GM23248 (cell line): ENCODE results near the gene NUP37. TPM values are rescaled to one million over a fixed set of nuclear protein-coding genes. Genes with fewer than 3 reads are reported as not detected.

Experiments used
- DNase-seq: peaks from one replicate; pipeline ENCODE4 v3.0.0-alpha.2; 2015
- H2AFZ ChIP-seq: fragments of 200-600 bp; sonication (generic); 2 replicates; pipeline ENCODE4 v1.6.1; 2016; ENCODE audit warnings: antibody characterized with exemption
- H3F3A ChIP-seq: fragments of 200-600 bp; sonication (generic); 2 replicates; pipeline ENCODE4 v1.6.1; 2016; ENCODE audit warnings: mild to moderate bottlenecking, antibody characterized with exemption, mixed run types; ENCODE audit not compliant: insufficient read depth
- H3K27ac ChIP-seq: fragments of 200-600 bp; sonication (generic); 2 replicates; pipeline ENCODE4 v1.5.1; 2016; ENCODE audit warnings: mild to moderate bottlenecking
- H3K27me3 ChIP-seq: fragments of 200-600 bp; sonication (generic); replicated peaks from 2 replicates; pipeline ENCODE4 v1.6.1; 2016; ENCODE audit warnings: mild to moderate bottlenecking; ENCODE audit not compliant: insufficient read depth
- H3K36me3 ChIP-seq: fragments of 200-600 bp; sonication (generic); 2 replicates; pipeline ENCODE4 v1.6.1; 2016; ENCODE audit warnings: low read depth, mild to moderate bottlenecking
- H3K4me1 ChIP-seq: fragments of 200-600 bp; sonication (generic); 2 replicates; pipeline ENCODE4 v1.6.1; 2016; ENCODE audit warnings: mild to moderate bottlenecking; ENCODE audit not compliant: insufficient read depth
- H3K4me2 ChIP-seq: fragments of 200-600 bp; sonication (generic); one replicate; pipeline ENCODE4 v1.6.1; 2016; ENCODE audit warnings: mild to moderate bottlenecking; ENCODE audit not compliant: unreplicated experiment
- H3K4me3 ChIP-seq: fragments of 200-600 bp; sonication (generic); 2 replicates; pipeline ENCODE4 v1.5.1; 2016; ENCODE audit warnings: mild to moderate bottlenecking
- H3K79me2 ChIP-seq: fragments of 200-600 bp; sonication (generic); 2 replicates; pipeline ENCODE4 v1.6.1; 2016; ENCODE audit warnings: mild to moderate bottlenecking; ENCODE audit not compliant: insufficient read depth
- H3K9ac ChIP-seq: fragments of 200-600 bp; sonication (generic); 2 replicates; pipeline ENCODE4 v1.6.1; 2016; ENCODE audit warnings: mild to moderate bottlenecking
- H3K9me2 ChIP-seq: fragments of 200-600 bp; sonication (generic); 2 replicates; pipeline ENCODE4 v1.6.1; 2016; ENCODE audit warnings: mixed run types, mild to moderate bottlenecking, moderate library complexity; ENCODE audit not compliant: insufficient read depth
- H3K9me3 ChIP-seq: fragments of 200-600 bp; sonication (generic); one replicate; pipeline ENCODE4 v1.6.1; 2017; ENCODE audit warnings: low read depth
- H4K20me1 ChIP-seq: fragments of 200-600 bp; sonication (generic); 2 replicates; pipeline ENCODE4 v1.6.0; 2016; ENCODE audit not compliant: insufficient read depth
- EZH2 ChIP-seq: fragments of 200-600 bp; sonication (generic); IDR thresholded peaks from 2 replicates; pipeline ENCODE4 v1.6.1; 2018; ENCODE audit warnings: antibody characterized with exemption, mild to moderate bottlenecking; ENCODE audit not compliant: insufficient read depth, poor library complexity, severe bottlenecking
- EZH2phosphoT487 ChIP-seq: fragments of 200-600 bp; sonication (generic); IDR thresholded peaks from 2 replicates; pipeline ENCODE4 v1.6.1; 2018; ENCODE audit warnings: antibody characterized with exemption, moderate library complexity, mild to moderate bottlenecking, low read depth; ENCODE audit not compliant: insufficient read depth
- WGBS, 2 experiments: methylation state at CpG; one replicate each; pipeline ENCODE4 v1.1.6; 2015 to 2017; ENCODE audit warnings: low lambda C conversion rate in 2 of 2, low coverage in 1 of 2; ENCODE audit errors: missing lambda C conversion rate in 2 of 2; 5-methylcytosine and 5-hydroxymethylcytosine counted together
- in situ Hi-C: fragments of 300-500 bp; cut with MboI; formaldehyde crosslinking; loops from 2 replicates; pipeline ENCODE4 v1.15.0; 2020
- polyA plus RNA-seq: library from polyadenylated mRNA; unstranded; fragments of >200 nt; fragmentation: Nextera tagmentation; extraction: Ambion mirVana; gene quantifications from 2 replicates; pipeline ENCODE4 v1.2.1, GENCODE V29; 2016
- total RNA-seq: library from RNA; depleted of rRNA; stranded (reverse); fragments of >200 nt; shearing (Covaris generic); gene quantifications from 2 replicates; pipeline ENCODE4 v1.2.3, GENCODE V29; 2014

The NUP37 gene
- total and polyA plus RNA-seq, 2 experiments from 2014 or later: 39.4 to 50.7 TPM

GRCh38 chr12:102120886-102121285 lies 972 bp upstream of the NUP37 start:
- TF ChIP-seq EZH2phosphoT487 (no peak), EZH2 (no peak)
- Histone ChIP-seq H3K27me3 (no peaks in the 10 kb centered on the region), H3K4me3 (peak overlapping the region; percentile 97), H3K27ac (peak overlapping the region; percentile 69), H3K79me2 (peaks cover 55% of the 10 kb centered on the region), H3K4me1 (peaks cover 16% of the 10 kb centered on the region), H3K36me3 (peaks cover 12% of the 10 kb centered on the region; the same call in 1 of the 2 replicates), H2AFZ (peak overlapping the region; percentile 99), H3F3A (no peaks in the 10 kb centered on the region), H4K20me1 (no peaks in the 10 kb centered on the region), H3K9me2 (no peaks in the 10 kb centered on the region), H3K9ac (peak overlapping the region; percentile 96), H3K9me3 (no peaks in the 10 kb centered on the region), H3K4me2 (peak overlapping the region; percentile 93)
- peak; percentile 61 for DNase-seq
- in situ Hi-C loops: no loop called here
- 33 to 36% methylated on average over 4 of the region's 4 CpGs for WGBS, 2 experiments

GRCh38 chr12:102120564-102120873 lies 605 bp upstream of the NUP37 start:
- H2AFZ ChIP-seq: peak overlapping the region; percentile 99
- TF ChIP-seq EZH2phosphoT487 (no peak), EZH2 (no peak)
- WGBS, 2 experiments: 5 to 6% methylated on average over 4 of the region's 4 CpGs
- peak overlapping the region; percentile 93 for H3K4me2 ChIP-seq
- peak overlapping the region; percentile 69 for H3K27ac ChIP-seq
- H3K4me1 ChIP-seq: peaks cover 16% of the 10 kb centered on the region
- H3K9me2 ChIP-seq: no peaks in the 10 kb centered on the region
- H3K36me3 ChIP-seq: peaks cover 16% of the 10 kb centered on the region
- H3K9ac ChIP-seq: peak overlapping the region; percentile 96
- no peaks in the 10 kb centered on the region for H3K27me3 ChIP-seq
- in situ Hi-C loops: no loop called here
- peaks cover 55% of the 10 kb centered on the region for H3K79me2 ChIP-seq
- H3K9me3 ChIP-seq: no peaks in the 10 kb centered on the region
- H4K20me1 ChIP-seq: no peaks in the 10 kb centered on the region
- no peak for DNase-seq
- H3K4me3 ChIP-seq: peak overlapping the region; percentile 97
- H3F3A ChIP-seq: no peaks in the 10 kb centered on the region

GRCh38 chr12:102118874-102119273 lies 1.0 kb downstream of the NUP37 start:
- Histone ChIP-seq H2AFZ (peak overlapping the region; percentile 99), H4K20me1 (no peaks in the 10 kb centered on the region), H3K4me2 (peak overlapping the region; percentile 93), H3K36me3 (peaks cover 17% of the 10 kb centered on the region), H3K4me1 (peaks cover 16% of the 10 kb centered on the region), H3K79me2 (peaks cover 49% of the 10 kb centered on the region), H3K27ac (no peak overlapping the region), H3K9me2 (no peaks in the 10 kb centered on the region), H3K9me3 (no peaks in the 10 kb centered on the region), H3K9ac (peak overlapping the region; percentile 96), H3F3A (no peaks in the 10 kb centered on the region), H3K27me3 (no peaks in the 10 kb centered on the region), H3K4me3 (peak overlapping the region; percentile 97)
- in situ Hi-C loops: no loop called here
- DNase-seq: peak; percentile 37
- 28 to 30% methylated on average over 2 of the region's 2 CpGs for WGBS, 2 experiments
- no peak for TF ChIP-seq EZH2phosphoT487
- no peak for TF ChIP-seq EZH2

- no peak for TF ChIP-seq EZH2
- no peak for TF ChIP-seq EZH2phosphoT487
- Histone ChIP-seq H3K4me2 (no peak overlapping the region), H3K9me2 (no peaks in the 10 kb centered on the region), H3K36me3 (peaks cover 20% of the 10 kb centered on the region), H3K9me3 (no peaks in the 10 kb centered on the region), H4K20me1 (no peaks in the 10 kb centered on the region), H3K27ac (no peak overlapping the region), H3K4me3 (no peak overlapping the region), H3K27me3 (no peaks in the 10 kb centered on the region), H3K9ac (no peak overlapping the region), H3F3A (no peaks in the 10 kb centered on the region), H3K4me1 (peaks cover 16% of the 10 kb centered on the region), H2AFZ (no peak overlapping the region), H3K79me2 (peaks cover 27% of the 10 kb centered on the region)
- DNase-seq: no peak
- 90 to 92% methylated on average over 7 of the region's 7 CpGs for WGBS, 2 experiments
- in situ Hi-C loops: no loop called here
Observed at GRCh38 chr12:102116392-102116791, 3.5 kb downstream of the NUP37 start.

- no peak for DNase-seq
- in situ Hi-C loops: no loop called here
- 48 to 55% methylated on average over 2 of the region's 2 CpGs for WGBS, 2 experiments
- Histone ChIP-seq H3K9ac (no peak overlapping the region), H3K4me2 (no peak overlapping the region), H2AFZ (no peak overlapping the region), H3K27me3 (no peaks in the 10 kb centered on the region), H3K4me3 (no peak overlapping the region), H3K4me1 (peaks cover 5% of the 10 kb centered on the region; the same call in 1 of the 2 replicates), H4K20me1 (no peaks in the 10 kb centered on the region), H3K27ac (no peak overlapping the region), H3K36me3 (peaks cover 25% of the 10 kb centered on the region), H3K9me3 (no peaks in the 10 kb centered on the region), H3F3A (no peaks in the 10 kb centered on the region), H3K79me2 (peaks cover 10% of the 10 kb centered on the region), H3K9me2 (no peaks in the 10 kb centered on the region)
- TF ChIP-seq EZH2phosphoT487 (no peak), EZH2 (no peak)
Observed at GRCh38 chr12:102114212-102114611, 5.7 kb downstream of the NUP37 start.
